G401.6 (cell line): ENCODE measurements around the gene KIF15.

ENCODE experiments used
- FAIRE-seq: peaks from 2 replicates; lab custom pipeline; 2012; peaks lifted over from hg19 to GRCh38; lab: Jason Lieb, UNC

KIF15 gene

DNA sequence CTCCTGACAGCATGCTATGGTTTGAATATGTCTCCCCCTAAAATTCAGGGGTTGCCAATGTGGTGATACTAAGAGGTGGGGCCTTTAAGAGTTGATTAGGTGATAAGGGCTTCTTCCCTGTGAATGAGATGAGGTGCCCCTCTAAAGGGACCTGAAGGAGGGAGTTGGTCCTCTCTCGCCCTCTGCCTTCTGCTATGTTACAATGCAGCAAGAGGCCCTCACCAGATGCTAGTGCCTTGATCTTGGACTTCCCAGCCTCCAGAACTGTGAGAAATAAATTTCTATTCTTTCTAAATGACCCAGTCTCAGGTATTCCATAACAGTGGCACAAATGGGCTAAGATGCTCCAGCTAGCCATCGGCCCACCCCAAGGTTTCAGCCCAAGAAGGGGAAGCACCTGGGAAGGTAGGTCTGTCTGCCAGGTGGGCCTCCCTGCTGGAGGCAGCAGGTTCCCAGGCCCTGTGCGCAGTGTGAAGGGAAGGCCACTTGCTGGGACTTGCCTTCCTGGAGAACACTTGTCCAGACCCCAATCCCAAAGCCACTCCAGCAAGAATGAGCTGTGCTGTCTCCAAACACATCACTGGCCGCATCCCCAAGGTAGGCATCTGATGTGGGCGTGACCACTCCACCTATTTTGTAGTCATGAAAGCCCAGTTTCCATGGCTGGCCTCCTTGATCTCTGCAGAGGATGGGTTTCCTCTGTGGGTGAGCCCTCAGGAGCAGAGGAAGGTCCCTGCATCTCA lies 121.8 kb downstream of the KIF15 start:
- FAIRE-seq = no peak

DNA sequence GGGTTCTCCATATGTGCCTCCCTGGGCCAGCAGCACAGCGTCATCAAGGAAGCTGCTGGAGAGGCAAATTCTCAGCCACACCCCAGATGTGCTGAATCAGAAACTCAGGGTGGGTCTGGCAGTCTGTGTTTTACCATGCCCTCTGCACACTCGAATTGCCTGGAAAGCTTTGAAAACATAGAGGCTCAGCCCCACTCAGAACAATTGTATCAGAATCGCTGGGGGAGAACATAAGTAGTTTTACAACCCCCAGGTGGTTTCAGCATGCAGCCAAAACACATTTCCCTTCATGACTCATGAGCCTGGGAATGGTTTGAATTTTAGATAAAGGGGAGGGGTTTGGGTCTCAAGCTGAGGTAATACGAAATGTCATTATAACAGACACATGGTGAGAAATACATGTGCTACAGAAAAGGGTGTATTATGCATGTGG lies 122.4 kb downstream of the KIF15 start:
- FAIRE-seq = no peak

DNA sequence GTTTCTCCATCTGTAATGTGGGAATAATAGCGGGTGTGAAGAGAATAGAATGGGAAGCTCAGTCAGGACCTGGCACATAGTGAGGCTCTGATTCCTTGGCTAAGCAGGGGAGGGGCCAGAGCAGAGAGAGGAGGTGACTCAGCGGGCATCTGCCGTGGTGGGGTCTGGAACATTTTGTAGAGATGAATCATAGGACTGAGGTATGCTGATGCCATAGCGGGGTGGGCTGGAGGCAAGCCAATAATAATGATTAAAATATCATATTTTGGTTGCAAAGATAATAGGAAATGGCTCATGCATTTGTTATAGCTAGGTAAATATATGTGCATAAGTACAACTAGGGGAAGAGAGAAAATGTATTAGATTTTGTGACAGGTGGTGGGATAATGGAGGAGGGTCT lies 124.0 kb downstream of the KIF15 start:
- FAIRE-seq = no peak

DNA sequence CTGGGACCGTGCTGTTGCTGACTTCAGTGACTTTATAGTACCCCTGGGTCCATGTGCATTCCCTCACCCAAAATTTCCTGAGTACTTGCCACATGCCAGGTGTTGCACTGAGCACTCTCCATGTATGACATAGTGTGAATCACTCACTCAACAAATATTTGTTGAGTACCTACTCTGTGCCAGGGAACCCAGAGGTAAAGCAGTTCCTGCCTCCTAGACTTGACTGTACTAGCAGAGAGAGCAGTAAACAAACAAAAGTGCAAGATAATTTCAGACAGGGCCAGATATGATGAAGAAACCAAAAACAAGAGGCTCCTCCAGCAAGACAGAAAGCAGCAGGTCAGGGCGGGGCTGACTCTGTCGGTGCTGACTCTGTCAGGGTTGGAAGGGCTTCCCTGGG lies 125.0 kb downstream of the KIF15 start:
- FAIRE-seq = no peak

DNA sequence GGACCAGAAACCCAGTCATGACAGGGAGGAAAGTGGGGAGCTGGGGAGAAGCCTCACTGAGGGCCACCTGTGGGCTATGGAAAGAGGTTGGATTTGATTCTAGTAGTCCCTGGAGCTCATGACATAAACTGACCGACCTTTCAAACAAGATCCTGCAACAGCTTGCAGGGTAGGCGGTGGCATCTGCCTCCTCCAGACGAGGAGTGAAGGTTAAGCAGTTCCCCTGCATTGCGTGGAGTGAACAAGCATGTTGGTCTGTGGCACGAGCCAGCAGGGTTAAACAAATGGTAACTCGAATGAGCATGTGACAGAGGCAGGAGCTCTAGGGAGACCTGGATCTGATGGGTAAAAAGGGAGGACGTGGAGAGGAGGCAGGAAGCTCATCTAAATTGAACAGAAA lies 125.5 kb downstream of the KIF15 start:
- FAIRE-seq = no peak

DNA sequence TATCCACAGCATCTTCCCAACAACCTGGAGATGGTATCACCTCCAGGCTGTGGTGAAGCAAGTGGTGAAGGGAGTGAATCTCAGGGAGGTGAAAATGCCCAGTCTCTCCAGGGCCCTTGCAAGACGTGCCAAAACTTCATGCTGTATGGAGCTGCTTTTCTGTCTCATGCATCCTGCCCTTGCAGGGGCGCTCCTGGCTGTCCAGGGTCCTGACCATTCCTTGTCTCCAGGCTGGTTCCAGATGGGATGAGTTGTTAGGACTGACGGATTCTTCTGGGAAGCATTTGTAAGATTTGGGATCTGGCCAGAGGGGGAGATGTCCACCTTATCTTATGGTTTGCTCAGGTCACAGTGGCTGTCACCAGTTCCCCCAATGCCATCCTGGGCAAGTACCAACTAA lies 128.7 kb downstream of the KIF15 start:
- FAIRE-seq = no peak

DNA sequence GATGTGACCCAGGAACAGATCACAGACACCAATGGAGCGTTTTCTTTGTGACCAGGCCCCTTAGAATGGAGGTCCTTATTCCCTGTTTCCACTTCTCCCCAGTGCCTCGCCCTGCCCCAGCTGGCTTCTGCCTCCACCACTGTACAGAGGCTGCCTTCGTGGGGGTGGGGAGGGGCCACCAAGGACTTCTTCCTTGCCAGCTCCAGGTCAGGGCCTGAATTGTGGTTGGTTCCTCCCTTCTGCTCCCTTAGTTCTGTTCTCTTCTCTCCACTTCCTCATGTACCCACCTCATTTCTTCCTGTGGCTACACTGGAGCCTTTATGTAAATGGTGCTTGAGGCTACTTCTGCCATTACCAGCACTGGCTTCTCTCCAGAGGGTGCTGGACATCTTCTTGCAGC lies 129.3 kb downstream of the KIF15 start:
- no peak for FAIRE-seq

DNA sequence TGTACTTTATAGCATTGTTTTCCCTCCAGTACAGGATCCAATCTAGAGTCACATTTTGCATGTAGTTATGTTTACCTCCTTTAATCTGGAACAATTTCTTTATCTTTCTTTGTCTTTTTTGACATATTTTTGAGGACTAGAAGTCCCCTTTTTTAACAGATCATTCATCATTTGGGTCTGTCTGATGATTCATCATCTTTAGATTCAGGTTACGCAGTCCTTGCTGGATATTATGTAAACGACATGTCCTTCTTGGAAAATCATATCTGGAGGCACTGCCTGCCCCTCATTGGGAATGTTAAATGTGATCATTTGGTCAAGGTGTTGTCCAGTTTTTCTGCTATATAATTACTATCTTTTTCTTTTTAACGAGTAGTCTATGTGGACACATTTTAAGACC lies 131.1 kb downstream of the KIF15 start:
- FAIRE-seq = no peak

DNA sequence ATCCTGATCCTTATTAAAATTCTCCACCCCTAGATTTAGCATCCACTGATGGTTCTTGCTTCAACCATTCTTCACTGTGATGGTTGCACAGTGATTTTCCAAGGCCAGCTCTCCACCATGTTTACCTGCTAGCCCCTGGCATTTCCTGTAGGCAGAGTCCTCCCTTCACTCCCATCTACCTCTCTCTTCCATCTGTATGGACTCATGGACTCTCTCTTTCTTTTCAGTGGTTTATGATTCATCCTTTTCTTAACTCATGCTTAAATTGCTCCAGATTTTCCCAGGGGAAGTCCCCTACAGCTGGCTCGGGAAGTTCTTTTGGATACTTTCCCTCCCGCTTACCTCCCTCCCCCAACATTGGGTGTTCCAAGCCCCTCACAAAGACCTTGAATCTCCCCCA lies 131.5 kb downstream of the KIF15 start:
- no peak for FAIRE-seq

DNA sequence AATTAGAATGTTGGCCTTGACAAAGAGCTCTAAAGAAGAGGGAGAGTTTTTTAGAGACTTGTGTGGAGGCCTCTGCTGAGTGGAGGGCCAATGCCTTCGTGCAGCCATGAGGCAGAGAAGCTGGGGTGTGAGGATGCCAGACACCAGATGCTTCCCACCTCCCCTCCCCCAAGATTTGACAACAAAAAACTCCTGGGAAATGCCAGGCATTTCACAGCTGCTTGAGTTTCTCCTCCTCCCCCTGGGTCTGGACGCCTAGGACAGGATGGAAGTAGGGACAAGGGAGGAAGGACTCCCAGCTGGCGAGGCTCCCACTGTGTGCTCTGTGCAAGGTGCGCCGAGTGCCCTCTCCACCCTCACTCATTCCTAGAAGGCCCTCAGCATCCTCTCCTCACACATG lies 132.9 kb downstream of the KIF15 start:
- FAIRE-seq = no peak

DNA sequence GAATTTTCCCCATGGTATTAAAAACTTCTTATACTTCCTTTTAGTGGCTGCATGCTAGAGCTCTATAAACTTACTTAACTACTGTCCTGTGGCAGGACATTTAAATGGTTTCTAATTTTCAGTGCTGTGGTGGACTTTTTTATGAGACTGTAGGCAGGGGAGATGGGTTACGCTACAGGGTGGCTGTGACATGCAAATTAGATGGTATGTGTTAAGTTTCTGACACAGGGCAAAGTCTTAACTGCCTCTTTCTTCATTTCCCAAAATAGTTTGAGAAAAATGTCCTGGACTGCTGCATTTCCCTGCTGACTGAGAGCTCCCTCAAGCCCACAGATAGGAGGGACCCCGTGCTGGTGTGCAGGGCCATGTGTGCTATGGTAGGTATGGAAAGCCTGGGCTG lies 134.8 kb downstream of the KIF15 start:
- no peak for FAIRE-seq

DNA sequence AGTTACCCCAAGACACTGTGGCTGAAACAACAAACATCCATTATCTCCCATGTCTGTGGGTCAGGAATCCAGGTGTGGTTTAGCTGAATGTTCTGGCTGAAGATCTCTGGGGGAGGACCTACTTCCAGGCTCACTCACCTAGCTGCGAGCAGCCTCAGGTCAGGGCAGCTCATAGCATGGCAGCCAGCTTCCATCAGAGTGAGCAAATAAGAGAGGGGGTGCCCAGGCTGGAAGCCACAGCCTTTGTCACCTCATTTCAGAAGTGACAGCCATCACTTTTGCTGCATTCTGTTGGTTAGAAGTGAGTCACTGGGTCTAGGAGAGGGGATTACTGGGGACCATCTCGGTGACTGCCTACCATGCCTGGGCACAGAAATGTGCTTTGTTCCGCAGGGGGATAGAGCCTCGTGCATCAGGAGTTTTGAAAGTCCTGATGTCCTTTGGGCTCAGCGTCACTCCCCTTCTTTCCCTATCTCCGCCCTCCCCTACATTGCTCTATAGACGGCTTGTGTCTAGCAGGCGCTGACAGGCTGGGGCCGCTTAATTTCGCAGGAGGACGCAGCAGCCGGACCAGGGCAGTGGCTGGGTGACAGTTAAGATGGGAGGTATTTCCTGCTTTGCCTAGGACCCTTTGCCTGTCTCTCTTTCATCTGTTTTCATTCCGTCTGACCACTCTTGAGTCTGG lies 138.2 kb downstream of the KIF15 start:
- no peak for FAIRE-seq

DNA sequence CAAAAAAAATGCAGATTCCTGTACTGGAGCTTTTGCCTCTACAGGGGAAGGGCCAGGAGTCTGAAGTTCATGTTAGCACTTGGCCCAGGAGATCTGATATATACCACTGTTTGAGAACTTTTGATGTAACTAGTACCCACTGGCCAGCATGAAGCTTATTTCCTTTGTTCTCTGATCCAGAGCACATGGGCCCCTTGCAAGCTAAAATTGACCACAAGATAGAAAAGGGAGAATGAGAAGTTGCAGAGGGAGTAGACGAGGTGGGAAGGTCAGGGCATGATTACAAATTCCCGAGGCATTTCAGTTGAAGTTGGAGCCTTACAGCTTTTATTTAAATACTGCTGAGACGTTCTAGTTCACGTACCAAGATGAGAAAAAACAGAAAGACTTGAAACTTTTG lies 141.0 kb downstream of the KIF15 start:
- FAIRE-seq = no peak
